Raji (cell line): ENCODE measurements around the gene AGO3.

Source experiments
- POLR2A ChIP-seq: IDR thresholded peaks from 2 replicates; pipeline ENCODE4 v1.6.1; 2011; ENCODE audit warnings: low read depth, low read length, control low read depth; ENCODE audit not compliant: insufficient read depth

The AGO3 gene

DNA sequence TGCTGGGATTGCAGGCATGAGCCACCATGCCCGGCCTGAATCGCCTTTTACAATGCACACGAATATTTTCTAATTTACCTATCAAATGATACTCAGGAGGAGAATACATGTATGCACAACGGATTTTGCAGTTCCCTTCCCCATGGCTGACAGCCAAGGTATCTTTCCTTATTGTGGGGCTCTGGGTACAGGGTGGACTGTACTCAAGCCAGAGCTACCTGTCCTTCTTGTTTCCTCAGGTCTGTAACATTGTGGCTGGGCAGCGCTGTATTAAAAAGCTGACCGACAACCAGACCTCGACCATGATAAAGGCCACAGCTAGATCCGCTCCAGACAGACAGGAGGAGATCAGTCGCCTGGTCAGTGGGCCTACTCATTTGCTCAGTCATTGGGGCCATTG lies 29.7 kb upstream of the AGO3 start:
- no peak for TF ChIP-seq POLR2A

DNA sequence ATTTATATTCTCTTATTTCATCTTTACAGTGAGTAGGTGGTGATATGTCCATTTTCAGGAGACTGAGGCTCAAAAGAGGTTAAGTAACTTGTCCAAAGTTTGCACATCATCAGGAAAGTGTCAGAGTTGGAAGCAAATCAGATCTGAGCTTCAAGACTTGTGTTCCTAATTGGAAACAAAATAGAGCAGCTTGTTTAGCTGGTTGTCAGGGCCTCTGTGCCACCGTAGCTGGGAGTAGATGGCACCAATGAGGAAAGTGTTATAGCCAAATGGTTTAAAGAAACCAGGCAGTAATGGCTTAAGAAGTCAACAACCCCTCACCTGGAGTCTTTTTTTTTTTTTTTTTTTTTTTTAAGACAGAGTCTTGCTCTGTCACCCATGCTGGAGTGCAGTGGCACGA lies 28.2 kb upstream of the AGO3 start:
- TF ChIP-seq POLR2A = no peak

- no peak for TF ChIP-seq POLR2A
These were observed 16.2 kb upstream of the AGO3 start for GRCh38 chr1:35914717-35915116.

- TF ChIP-seq POLR2A = no peak
These were observed 15.2 kb upstream of the AGO3 start for GRCh38 chr1:35915693-35916092.

DNA sequence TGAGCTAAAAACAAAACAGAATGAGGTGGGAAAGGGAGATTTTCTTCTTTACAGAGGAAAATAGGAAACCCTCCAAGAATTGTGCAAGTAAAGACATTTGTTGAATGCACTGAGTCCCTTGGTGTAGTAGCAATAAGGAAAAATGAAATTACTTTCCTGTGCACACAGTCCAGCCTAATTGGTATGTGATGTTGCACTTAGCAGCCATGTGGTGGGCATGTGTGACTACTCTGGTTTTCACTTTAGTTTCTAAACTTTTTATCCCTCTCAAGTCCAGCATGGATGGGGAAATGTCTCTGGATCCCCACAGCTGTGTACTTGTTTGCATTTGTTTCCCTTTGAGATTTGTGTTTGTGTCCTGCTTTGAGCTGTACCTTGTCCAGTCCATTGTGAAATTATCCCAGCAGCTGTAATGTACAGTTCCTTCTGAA lies 7.1 kb upstream of the AGO3 start:
- TF ChIP-seq POLR2A = no peak

GRCh38 chr1:35924838-35925237 lies 6.1 kb upstream of the AGO3 start:
- TF ChIP-seq POLR2A = no peak

DNA sequence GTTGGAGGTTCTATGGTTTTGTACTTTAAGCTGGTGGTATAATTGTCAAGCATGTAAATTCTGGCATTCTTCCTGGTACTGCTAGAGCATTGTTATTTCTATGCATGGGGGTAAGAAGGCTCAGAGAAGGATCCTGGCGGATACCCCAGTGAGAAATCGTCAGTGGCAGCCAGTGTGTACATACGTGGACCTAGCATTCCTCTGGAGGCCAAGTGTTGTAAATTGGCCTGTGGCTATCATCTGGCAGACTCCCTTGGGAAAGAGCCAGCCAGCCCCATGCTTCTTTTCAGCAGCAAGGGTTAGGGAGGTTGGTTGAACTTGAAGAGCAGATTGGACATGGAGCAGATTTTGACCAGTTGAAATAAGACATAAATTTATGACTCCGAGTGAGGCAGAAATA lies 5.2 kb upstream of the AGO3 start:
- TF ChIP-seq POLR2A = no peak

- TF ChIP-seq POLR2A = no peak
These were observed 3.4 kb upstream of the AGO3 start for GRCh38 chr1:35927472-35927871.

- TF ChIP-seq POLR2A = no peak
These were observed 944 bp upstream of the AGO3 start for GRCh38 chr1:35929730-35930592.

GRCh38 chr1:35931446-35932157 lies 697 bp downstream of the AGO3 start:
- TF ChIP-seq POLR2A = no peak

GRCh38 chr1:35932158-35932636 lies 1.3 kb downstream of the AGO3 start:
- TF ChIP-seq POLR2A = no peak

GRCh38 chr1:35932941-35933340 lies 2.0 kb downstream of the AGO3 start:
- no peak for TF ChIP-seq POLR2A

DNA sequence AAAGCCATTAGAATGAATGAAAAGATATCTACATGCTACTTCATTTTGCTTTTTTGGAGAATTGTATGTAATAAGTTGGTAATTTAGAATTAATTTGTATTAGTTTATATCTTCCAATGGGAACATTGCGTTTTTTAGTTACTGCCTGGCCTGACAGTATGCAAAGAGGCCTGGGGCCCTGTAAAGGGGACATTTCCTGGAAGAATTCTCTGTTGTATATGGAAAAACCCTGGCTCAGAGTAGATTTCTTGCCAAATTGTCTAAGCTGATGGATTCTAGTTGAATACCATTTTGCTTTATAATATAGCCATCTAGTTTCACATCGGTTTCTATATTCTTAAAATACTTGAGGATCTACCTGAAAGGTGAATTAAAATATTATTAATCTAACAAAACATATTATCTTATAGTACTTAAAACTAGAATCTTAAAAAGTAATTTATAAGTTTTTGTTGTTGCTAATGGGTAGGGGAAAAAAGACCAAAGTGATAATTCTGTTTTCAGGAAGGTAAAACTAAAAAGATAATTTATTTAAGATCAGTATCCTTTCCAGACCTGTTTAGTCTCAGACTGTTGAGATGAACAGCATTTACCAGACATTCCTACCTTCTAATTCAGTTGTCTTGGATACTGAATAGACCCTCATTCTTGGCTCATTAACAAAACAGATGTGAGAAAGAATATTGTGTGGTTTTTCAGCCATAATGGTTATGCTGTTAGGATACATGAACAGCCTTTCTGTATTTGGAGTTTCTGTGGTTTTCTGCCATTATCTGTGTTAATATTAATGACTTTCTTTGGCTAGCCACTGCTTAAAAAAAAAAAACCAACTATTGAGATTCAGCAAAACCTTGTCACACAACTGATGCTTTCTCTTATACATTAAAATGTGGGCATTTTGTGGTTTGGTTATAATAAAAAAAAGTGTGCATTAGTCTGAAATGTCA lies 4.8 kb downstream of the AGO3 start:
- TF ChIP-seq POLR2A = no peak

GRCh38 chr1:35936838-35937237 lies 5.9 kb downstream of the AGO3 start:
- TF ChIP-seq POLR2A = no peak

GRCh38 chr1:35939484-35939883 lies 8.6 kb downstream of the AGO3 start:
- TF ChIP-seq POLR2A = no peak

GRCh38 chr1:35945327-35945726 lies 14.4 kb downstream of the AGO3 start:
- no peak for TF ChIP-seq POLR2A

- no peak for TF ChIP-seq POLR2A
These were observed 16.6 kb downstream of the AGO3 start for GRCh38 chr1:35947547-35947946.
